ENCODE measurements around the gene SLC25A47. TPM values are rescaled to one million over a fixed set of nuclear protein-coding genes. Genes with fewer than 3 reads are reported as not detected.

Gene SLC25A47
- total RNA-seq, 1 experiment from 2014 or later, result 0.13 TPM

- no peaks in the 10 kb centered on the region for H3K27me3 Mint-ChIP-seq (ENCODE audit: low read depth)
- H3T11ph ChIP-seq (ENCODE audit: low read length), result no peak overlapping the region
- H4K5ac ChIP-seq (ENCODE audit: insufficient read length, low read depth, low read length), result no peak overlapping the region
- H4K91ac ChIP-seq (ENCODE audit: insufficient read length, low read depth, low read length), result no peak overlapping the region
- DNase-seq, result no peak
- no peaks in the 10 kb centered on the region; the same call in 1 of the 2 replicates for H3K4me1 ChIP-seq (ENCODE audit: insufficient read depth, low read length)
- no peaks in the 10 kb centered on the region for H4K20me1 ChIP-seq (ENCODE audit: control insufficient read depth, insufficient read depth, insufficient read length)
- no peak overlapping the region for H3K18ac ChIP-seq (ENCODE audit: insufficient read length, low read depth, low read length)
- WGBS (ENCODE audit: extremely low coverage, insufficient read length, low lambda C conversion rate), result no CpG with 5 or more reads among the region's 7 CpGs
- H3K27ac Mint-ChIP-seq, result peak overlapping the region in 1 of 3 experiments; percentile 90; a peak in 3 of 7 replicates
- no peak overlapping the region for H2BK5ac ChIP-seq (ENCODE audit: insufficient read length, low read length)
- no peak overlapping the region for H3K23ac ChIP-seq (ENCODE audit: insufficient read length, low read depth, low read length)
- no peak overlapping the region for H4K8ac ChIP-seq (replicated peaks; ENCODE audit: insufficient read length, low read depth, low read length)
- no peak overlapping the region for H3K4ac ChIP-seq (ENCODE audit: low read depth, low read length)
- peaks cover 26 to 34% of the 10 kb centered on the region in 2 experiments for H3K4me1 Mint-ChIP-seq
- H3K56ac ChIP-seq (ENCODE audit: insufficient read length, low read depth, low read length), result no peak overlapping the region
- no peak overlapping the region for H2BK20ac ChIP-seq (ENCODE audit: low read depth, low read length, poor library complexity, severe bottlenecking)
- no peak overlapping the region for H2BK120ac ChIP-seq (ENCODE audit: low read depth, low read length, poor library complexity, severe bottlenecking)
- no peak overlapping the region for H3K4me3 Mint-ChIP-seq
- no peaks in the 10 kb centered on the region for H3K79me1 ChIP-seq (ENCODE audit: insufficient read depth, low read depth, low read length, poor library complexity, severe bottlenecking)
- no peak overlapping the region for H3K27ac ChIP-seq (ENCODE audit: insufficient read length, low read depth, low read length)
- TF ChIP-seq, protein P1, sequence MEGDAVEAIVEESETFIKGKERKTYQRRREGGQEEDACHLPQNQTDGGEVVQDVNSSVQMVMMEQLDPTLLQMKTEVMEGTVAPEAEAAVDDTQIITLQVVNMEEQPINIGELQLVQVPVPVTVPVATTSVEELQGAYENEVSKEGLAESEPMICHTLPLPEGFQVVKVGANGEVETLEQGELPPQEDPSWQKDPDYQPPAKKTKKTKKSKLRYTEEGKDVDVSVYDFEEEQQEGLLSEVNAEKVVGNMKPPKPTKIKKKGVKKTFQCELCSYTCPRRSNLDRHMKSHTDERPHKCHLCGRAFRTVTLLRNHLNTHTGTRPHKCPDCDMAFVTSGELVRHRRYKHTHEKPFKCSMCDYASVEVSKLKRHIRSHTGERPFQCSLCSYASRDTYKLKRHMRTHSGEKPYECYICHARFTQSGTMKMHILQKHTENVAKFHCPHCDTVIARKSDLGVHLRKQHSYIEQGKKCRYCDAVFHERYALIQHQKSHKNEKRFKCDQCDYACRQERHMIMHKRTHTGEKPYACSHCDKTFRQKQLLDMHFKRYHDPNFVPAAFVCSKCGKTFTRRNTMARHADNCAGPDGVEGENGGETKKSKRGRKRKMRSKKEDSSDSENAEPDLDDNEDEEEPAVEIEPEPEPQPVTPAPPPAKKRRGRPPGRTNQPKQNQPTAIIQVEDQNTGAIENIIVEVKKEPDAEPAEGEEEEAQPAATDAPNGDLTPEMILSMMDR (conservative IDR thresholded peaks at IDR 0.05), result no peak
- no peak overlapping the region for H3K14ac ChIP-seq (ENCODE audit: insufficient read depth, low read length)
- H2AFZ ChIP-seq (ENCODE audit: low read length), result no peak overlapping the region
- no peak overlapping the region for H3K4me2 ChIP-seq (ENCODE audit: insufficient read depth, insufficient read length, low read length)
- H3K9ac ChIP-seq (ENCODE audit: extremely low read depth, insufficient read length, low read length), result no peak overlapping the region
- H3K27me3 ChIP-seq (ENCODE audit: insufficient read depth, low read length), result no peaks in the 10 kb centered on the region
- H3K79me2 ChIP-seq (ENCODE audit: insufficient read depth, low read length), result no peaks in the 10 kb centered on the region; the same call in 1 of the 2 replicates
- H3K23me2 ChIP-seq (ENCODE audit: insufficient read length, low read depth, low read length, poor library complexity, severe bottlenecking), result no peaks in the 10 kb centered on the region
- peaks cover 16 to 23% (median 17%) of the 10 kb centered on the region in 3 experiments for H3K36me3 Mint-ChIP-seq (ENCODE audit: insufficient read depth in 1 of 3, low read depth in 3 of 3)
- H2BK12ac ChIP-seq (ENCODE audit: insufficient read length, low read depth, low read length), result no peak overlapping the region
- H3K9me3 Mint-ChIP-seq, result no peaks in the 10 kb centered on the region
- H3K9me3 ChIP-seq (ENCODE audit: control insufficient read depth, low read depth, low read length), result no peaks in the 10 kb centered on the region
- no peak overlapping the region for H2AK5ac ChIP-seq (ENCODE audit: insufficient read length, low read length)
- H2BK15ac ChIP-seq (ENCODE audit: low read depth, low read length), result no peak overlapping the region
Measured at GRCh38 chr14:100282083-100282350, 41.1 kb upstream of the SLC25A47 start.
